Lung (tissue), 12 donors: ENCODE results near the gene CDC34. TPM values are rescaled to one million over a fixed set of nuclear protein-coding genes. Genes with fewer than 3 reads are reported as not detected.

Source experiments
- ATAC-seq: fragments of 200-7000 bp; cut with Tn5 transposase; one replicate; pipeline ENCODE4 v1.9.1; 2020; ENCODE audit warnings: moderate number of reproducible peaks; ENCODE audit not compliant: insufficient read depth, low FRiP score
- DNase-seq, 3 donors: peaks; one replicate each; pipeline ENCODE4 v3.0.0-alpha.2; 2013 to 2017
- H3K27ac ChIP-seq, 2 donors: one replicate each; pipeline ENCODE4 v1.5.1; 2013; ENCODE audit warnings: mild to moderate bottlenecking in 2 of 2, moderate library complexity in 2 of 2, control low read depth in 1 of 2, inconsistent platforms in 1 of 2, low read depth in 1 of 2, low read length in 1 of 2
- H3K27me3 ChIP-seq, 3 donors: one replicate each; pipeline ENCODE4 v1.5.1; 2013; ENCODE audit warnings: low read length in 2 of 3; ENCODE audit not compliant: control insufficient read depth in 3 of 3, insufficient read depth in 3 of 3
- H3K36me3 ChIP-seq, 4 donors: one replicate each; pipeline ENCODE4 v1.5.1; 2013; ENCODE audit warnings: low read length in 4 of 4, mild to moderate bottlenecking in 1 of 4, moderate library complexity in 1 of 4; ENCODE audit not compliant: control insufficient read depth in 4 of 4, insufficient read depth in 4 of 4
- H3K4me1 ChIP-seq, 5 donors: one replicate each; pipeline ENCODE4 v1.5.1; 2013; ENCODE audit warnings: low read length in 5 of 5, mild to moderate bottlenecking in 2 of 5, moderate library complexity in 1 of 5; ENCODE audit not compliant: control insufficient read depth in 5 of 5, insufficient read depth in 5 of 5
- H3K4me3 ChIP-seq: one replicate; pipeline ENCODE4 v1.5.1; 2013; ENCODE audit warnings: mild to moderate bottlenecking, control low read depth, moderate library complexity
- H3K9ac ChIP-seq, 2 donors: one replicate each; pipeline ENCODE4 v1.5.1; 2013; ENCODE audit warnings: low read length in 2 of 2, control low read depth in 1 of 2; ENCODE audit not compliant: insufficient read depth in 1 of 2
- H3K9me3 ChIP-seq, 4 donors: one replicate each; pipeline ENCODE4 v1.5.1; 2013; ENCODE audit warnings: low read length in 3 of 4, mild to moderate bottlenecking in 1 of 4, moderate library complexity in 1 of 4; ENCODE audit not compliant: control insufficient read depth in 4 of 4, insufficient read depth in 3 of 4
- CTCF ChIP-seq: IDR thresholded peaks from 2 replicates; pipeline ENCODE4 v1.5.1; 2012; ENCODE audit warnings: mild to moderate bottlenecking; ENCODE audit errors: control extremely low read depth, extremely low read depth
- WGBS, 2 donors: extraction: QIAGEN DNeasy Blood & Tissue Kit; methylation state at CpG; one replicate each; pipeline ENCODE4 v1.1.7; 2013; 5-methylcytosine and 5-hydroxymethylcytosine counted together
- polyA plus RNA-seq, 2 donors: library from polyadenylated mRNA; stranded (reverse); fragments of 200-250 nt; gene quantifications; one replicate each; pipeline ENCODE4 v1.2.1, GENCODE V29; 2013
- total RNA-seq, 2 donors: library from RNA; depleted of rRNA in 1 of 2; stranded (reverse); fragments of >200 nt in 1 of 2; gene quantifications; one replicate each; pipeline ENCODE4 v1.2.1, GENCODE V29; 2014 to 2021
- donor health status: control.
- donor health status: control.
- donor health status: Bipolar disorder and iron deficiency.
- donor health status: healthy.
- donor health status: DM: yes; HTN: yes; CAD: no.

CDC34 gene
- total and polyA plus RNA-seq, 4 donors = 42.9 to 89.1 (median 60.1) TPM

- Histone ChIP-seq H3K4me1 (peaks cover 0 to 10% (median 7%) of the 10 kb centered on the region in 5 donors), H3K27ac (no peak overlapping the region), H3K9me3 (no peaks in the 10 kb centered on the region), H3K9ac (no peak overlapping the region), H3K36me3 (no peaks in the 10 kb centered on the region), H3K27me3 (no peaks in the 10 kb centered on the region), H3K4me3 (no peak overlapping the region)
- ATAC-seq = no peak
- peak; percentile 91 to 94 (median 92) for DNase-seq
- no peak for TF ChIP-seq CTCF
- WGBS, 2 donors = 52 to 53% methylated on average over 21 of the region's 21 CpGs
These were observed 27.3 kb downstream of the CDC34 start for GRCh38 chr19:558770-559439.

GRCh38 chr19:560121-560520 lies 28.6 kb downstream of the CDC34 start:
- DNase-seq (no peak), ATAC-seq (no peak)
- TF ChIP-seq CTCF = no peak
- peaks cover 0 to 10% (median 7%) of the 10 kb centered on the region in 5 donors for H3K4me1 ChIP-seq
- H3K9me3 ChIP-seq = no peaks in the 10 kb centered on the region
- H3K9ac ChIP-seq = no peak overlapping the region
- no peak overlapping the region for H3K4me3 ChIP-seq
- no peaks in the 10 kb centered on the region for H3K36me3 ChIP-seq
- no peaks in the 10 kb centered on the region for H3K27me3 ChIP-seq
- H3K27ac ChIP-seq = no peak overlapping the region
- 36 to 79% methylated on average over 12 of the region's 12 CpGs for WGBS, 2 donors

- DNase-seq (peak; percentile 62 to 85 (median 80)), ATAC-seq (no peak)
- no peaks in the 10 kb centered on the region for H3K36me3 ChIP-seq
- no peaks in the 10 kb centered on the region for H3K9me3 ChIP-seq
- TF ChIP-seq CTCF = no peak
- H3K4me1 ChIP-seq = peaks cover 0 to 6% (median 0%) of the 10 kb centered on the region in 5 donors
- peak overlapping the region in 1 of 2 donors; percentile 70 for H3K9ac ChIP-seq
- H3K4me3 ChIP-seq = no peak overlapping the region
- WGBS, 2 donors = 37 to 70% methylated on average over 18 of the region's 19 CpGs
- no peaks in the 10 kb centered on the region for H3K27me3 ChIP-seq
- no peak overlapping the region for H3K27ac ChIP-seq
These were observed 34.8 kb downstream of the CDC34 start for GRCh38 chr19:566403-566802.

GRCh38 chr19:566844-567243 lies 35.3 kb downstream of the CDC34 start:
- no peak overlapping the region for H3K4me3 ChIP-seq
- 45 to 73% methylated on average over 16 of the region's 16 CpGs for WGBS, 2 donors
- H3K4me1 ChIP-seq = peaks cover 0 to 10% (median 0%) of the 10 kb centered on the region in 5 donors
- no peaks in the 10 kb centered on the region for H3K36me3 ChIP-seq
- H3K9me3 ChIP-seq = no peaks in the 10 kb centered on the region
- ATAC-seq (no peak), DNase-seq (no peak)
- TF ChIP-seq CTCF = no peak
- no peak overlapping the region for H3K27ac ChIP-seq
- H3K9ac ChIP-seq = peak overlapping the region in 1 of 2 donors; percentile 70
- no peaks in the 10 kb centered on the region for H3K27me3 ChIP-seq
